HG03575 (cell line): ENCODE results near the gene COL4A1.

Experiments
- ATAC-seq: cut with Tn5 transposase; IDR thresholded peaks from one replicate; pipeline ENCODE4 v1.9.1; 2021; ENCODE audit not compliant: unreplicated experiment, insufficient number of reproducible peaks, low FRiP score; ENCODE audit errors: extremely low read depth

COL4A1 gene

DNA sequence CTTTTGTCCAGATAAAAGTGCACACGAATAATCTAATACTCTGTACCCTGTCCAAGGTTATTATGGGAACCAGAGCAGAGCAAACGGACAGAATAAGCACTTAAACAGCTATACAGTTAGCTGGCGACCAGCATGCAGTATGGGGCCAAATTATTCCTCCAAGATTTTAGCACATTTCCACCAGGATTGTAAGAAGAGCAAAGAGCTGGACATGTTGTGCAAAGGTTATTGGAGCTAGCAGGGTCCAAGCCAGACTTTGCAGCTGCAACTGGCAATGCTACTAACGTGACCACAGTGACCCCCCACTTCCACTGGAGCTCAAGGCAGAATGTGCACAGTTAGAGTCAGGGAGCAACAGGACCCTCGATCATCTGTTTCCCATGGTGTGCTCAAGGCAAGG is 89.9 kb downstream of the COL4A1 start:
- ATAC-seq = no peak

DNA sequence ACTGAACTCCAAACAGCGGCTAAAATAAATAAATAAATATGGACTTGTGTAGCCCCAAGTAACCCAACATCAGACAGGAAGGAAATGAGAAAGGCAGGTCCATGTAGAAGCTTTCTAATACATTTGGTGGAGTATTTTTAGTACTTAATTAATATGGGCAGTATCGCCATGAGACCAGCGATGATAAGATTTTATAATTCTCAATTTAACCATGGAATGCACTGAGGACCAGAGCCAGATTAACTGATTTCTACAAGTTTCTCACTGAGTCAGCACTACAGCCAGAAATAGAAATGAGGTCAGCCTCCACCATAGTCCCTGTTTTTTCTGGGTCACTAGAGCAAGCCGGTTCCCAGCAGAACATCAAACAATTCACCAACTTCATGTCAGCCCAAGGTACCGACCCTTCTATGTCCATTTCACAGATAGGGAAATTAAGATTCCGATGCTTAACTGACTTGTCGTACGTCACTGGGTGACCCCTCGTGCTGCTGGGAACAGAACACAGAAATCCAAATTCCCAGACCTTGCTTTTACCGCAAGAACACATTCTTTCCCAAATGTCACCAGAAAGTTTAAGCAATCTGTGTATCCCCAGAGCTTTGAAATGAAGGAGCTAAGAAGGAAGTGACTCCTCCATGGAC is 90.4 kb downstream of the COL4A1 start:
- ATAC-seq = no peak

DNA sequence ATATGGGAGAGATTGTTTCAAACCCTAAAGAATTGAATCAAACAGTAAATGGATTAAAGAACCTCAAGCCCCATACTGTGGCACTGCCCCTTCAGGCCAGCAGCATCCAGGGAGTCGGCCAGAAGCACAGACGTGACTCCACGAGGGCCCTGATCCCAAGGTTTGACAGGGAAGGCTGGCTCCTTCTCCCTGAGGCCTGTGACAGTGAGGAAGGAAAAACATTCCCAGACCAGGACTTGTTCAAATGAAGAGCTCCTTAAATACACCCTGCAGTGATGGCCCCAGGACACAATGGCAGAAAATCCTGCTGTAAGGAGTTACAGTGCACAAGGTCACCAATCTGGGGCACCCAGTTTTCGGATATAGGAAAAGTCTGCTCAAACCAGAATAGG is 91.0 kb downstream of the COL4A1 start:
- ATAC-seq = no peak

DNA sequence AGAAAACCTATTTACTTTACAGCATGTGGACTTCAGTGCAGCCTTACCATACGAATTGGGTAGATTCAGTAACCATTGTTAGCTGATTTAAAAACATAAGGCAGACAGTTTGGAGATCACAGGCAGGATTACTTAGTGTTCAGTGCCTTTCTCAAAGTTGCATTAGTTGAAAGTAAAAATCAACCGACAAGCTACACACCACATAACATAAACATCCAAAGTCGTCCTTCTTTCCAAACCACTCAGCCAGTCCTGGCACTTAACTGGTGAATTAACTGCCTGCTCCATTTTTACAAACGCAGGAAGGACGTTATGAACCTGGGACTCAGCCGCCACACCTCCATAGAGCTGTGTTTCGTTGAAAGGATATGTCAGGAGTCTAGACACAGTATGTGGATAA is 91.4 kb downstream of the COL4A1 start:
- ATAC-seq = no peak

DNA sequence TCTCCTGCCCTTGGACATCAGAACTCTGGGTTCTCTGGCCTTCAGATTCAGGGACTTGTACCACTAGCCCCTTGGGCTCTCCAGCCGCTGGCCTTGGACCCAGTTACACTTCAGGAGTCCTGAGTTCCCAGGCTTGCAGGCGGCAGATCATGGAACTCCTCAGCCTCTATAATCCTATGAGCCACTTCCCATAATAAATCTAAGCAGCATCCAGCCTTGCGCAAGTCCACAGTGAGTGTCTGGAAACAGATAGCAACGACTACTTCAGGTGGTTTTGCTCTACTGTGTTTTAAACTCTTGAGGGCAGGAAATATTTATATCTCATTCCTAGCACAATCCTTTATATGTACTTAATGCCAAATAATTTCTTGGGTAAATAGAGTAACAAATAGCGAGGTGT is 92.3 kb downstream of the COL4A1 start:
- no peak for ATAC-seq

DNA sequence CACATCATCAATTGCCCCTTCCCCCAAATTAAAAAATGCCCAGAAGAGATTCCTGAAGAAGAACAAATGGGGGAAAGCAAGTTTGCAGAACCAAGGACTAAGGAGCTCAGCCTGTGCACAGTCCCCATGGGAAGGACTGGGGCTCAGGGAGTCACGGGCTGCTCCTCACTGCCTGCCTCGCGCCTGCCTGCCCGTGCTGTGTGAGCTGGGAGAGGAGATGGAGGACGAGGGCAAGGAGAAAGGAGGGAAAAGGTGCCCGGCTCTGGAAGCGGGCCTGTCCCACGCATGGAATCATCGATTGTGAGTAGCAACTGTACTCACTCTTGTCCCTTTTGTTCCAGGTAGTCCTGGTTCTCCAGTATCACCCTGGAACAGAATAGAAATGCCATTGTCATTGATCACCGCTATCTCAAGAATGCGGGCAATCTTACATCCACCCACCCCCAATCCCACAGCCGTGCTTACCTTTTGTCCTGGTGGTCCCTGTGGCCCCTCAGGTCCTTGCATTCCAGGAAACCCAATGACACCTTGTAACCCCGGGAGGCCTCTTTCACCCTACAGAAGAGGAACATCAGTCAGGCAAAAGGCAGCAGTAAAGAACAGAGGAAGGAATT is 93.4 kb downstream of the COL4A1 start:
- no peak for ATAC-seq

DNA sequence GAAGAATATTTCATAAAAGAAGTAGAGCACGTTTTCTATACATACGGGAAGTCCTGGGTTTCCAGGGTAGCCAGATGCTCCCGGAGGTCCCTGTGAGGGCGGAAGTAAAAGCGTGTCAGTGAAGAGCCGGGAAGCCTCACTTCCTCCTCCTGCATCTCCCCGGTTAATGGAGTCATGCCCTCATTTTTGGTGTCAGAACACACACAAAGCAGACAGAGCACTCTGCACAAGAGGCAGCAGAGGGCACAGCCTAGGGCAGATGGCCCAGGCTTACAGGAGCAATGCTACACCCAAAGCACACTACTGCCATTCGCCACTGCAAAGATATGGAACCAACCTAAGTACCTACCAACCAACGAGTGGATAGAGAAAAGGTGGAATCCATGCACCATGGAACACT is 94.4 kb downstream of the COL4A1 start:
- ATAC-seq = no peak

DNA sequence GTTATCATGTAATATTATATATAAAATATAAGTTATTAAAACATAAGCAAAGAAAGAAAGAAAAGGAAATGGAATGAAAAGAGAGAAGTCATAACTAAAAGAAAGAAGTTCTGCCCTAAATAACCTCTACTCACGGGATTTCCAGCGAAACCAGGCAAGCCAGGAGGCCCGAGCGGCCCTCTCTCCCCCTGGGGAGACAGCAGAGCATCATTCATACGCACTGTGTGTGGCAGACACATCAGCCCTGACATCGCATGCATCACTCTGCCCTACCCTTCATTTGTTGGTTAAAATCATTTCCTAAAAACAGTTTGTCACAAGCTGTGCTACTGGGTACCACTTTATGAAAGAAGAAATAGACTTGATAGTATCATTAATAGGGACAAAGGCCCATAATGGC is 95.2 kb downstream of the COL4A1 start:
- no peak for ATAC-seq

DNA sequence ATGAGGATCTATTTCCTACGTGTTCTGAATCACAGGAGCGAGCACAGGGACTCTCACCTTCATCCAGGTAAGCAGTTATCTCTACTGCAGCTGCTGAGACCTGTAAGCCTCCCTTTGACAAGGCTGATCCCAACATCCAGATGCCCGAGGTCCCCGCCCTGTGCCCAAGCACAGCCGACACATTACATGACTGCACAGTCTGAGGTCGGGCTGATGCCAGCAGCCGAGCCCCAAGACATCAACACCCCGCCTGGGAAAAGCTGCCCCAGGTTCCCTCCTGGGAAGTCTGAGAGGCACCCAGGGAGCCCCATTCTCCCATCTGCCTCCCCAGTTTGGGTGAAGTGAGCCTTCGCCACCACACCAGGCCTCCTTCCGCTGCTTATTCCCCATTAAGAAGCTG is 95.9 kb downstream of the COL4A1 start:
- ATAC-seq = no peak

DNA sequence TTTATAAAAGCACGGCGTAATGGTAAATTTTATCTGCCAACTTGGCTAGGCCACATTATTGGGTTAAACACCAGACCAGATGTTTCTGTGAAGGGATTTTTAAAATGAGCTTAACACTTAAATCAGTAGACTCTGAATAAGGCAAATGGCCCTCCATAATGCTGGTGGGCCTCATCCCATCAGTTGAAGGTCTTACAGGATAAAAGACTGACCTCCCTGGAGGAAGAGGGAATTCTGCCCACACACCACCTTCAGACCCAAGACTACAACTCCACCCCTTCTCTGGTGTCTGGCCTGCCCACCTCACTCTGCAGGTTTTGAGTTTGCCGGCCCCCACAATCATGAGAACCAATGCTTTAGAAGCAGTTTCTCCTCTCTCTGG is 96.4 kb downstream of the COL4A1 start:
- no peak for ATAC-seq

DNA sequence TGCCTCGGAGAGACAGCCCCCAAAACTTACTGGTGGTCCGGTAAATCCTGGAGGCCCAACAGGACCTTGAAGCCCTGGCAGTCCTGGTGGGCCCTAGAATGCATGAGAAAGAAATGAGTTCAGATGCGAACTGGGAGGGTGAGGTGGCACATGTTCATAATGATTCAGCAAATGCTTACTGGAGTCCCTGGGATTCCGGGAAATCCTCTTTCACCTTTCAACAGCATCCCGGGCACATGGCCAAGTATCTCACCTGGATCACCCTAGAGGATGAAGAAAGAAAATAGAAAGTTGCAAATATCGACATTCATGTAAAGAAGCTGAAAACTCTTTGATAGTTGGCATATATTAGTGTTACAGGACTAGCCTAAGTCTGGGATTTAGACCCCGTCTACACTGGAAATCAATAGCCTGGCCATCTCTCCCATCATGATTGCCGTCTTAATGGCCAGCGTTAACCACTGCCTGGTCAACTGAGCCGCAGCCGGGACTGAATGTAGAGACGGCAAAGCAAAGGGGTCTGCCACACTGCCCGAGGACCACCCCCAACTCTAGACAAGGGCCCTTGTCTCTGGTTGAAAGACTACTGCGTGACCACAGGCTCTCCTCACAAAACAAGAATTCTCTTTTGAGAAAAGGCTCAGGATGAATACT is 96.9 kb downstream of the COL4A1 start:
- ATAC-seq = no peak

DNA sequence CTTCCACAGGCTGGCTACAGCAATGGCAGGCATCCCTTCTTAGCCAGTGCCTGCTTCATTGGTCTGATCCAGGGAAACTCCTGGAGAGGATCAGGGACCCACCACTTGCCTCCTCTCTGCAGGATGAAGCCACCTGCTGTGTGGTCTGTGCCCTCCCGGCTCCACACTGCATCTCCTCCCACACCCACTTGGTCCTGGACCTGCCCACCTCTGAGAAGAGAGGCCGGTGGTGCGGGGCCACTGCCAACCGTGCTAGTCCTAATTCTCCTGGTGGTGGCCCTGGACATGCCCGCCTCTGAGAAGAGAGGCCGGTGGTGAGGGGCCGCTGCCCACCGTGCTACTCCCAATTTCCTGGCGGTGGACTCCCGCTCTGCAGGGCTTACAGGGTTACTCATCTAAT is 98.8 kb downstream of the COL4A1 start:
- no peak for ATAC-seq

DNA sequence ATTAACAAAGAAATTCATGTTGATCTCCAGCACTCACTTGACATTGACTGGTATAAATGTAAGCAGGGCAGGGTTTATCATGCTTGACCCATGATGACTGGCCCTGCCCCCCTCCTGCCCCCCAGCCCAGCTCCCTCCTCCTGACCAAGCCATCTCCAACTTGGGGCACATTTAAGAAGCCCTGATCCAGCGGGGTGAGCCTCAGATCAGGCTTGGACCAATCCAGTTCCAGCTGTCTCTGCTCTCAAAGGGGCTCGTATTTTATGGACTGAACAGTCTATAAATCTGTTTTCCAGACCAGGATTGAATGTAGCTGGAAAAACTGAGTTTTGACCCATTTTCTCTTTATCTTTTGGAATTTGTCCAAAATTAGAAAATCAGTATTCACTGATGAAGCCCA is 100.0 kb downstream of the COL4A1 start:
- ATAC-seq = no peak

DNA sequence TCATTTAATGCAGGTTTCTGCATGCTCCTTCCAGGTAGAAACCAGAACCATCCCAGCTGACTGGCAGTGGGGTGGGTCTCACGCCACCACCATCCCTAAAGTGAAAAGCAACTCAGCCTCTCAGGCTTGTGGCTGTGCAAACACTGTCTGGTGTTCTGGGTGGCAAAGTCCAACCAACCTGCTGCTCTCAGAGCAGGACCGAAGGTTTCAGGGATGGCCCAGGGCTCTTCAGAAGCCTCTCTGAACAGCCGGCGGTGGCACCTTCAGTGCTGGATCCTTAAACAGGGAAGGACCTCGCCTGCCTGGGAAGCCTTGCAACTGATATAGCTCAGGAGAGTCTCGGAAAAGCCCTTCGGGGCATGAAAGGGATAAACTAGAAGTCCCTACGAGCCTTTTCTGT is 100.8 kb downstream of the COL4A1 start:
- no peak for ATAC-seq

DNA sequence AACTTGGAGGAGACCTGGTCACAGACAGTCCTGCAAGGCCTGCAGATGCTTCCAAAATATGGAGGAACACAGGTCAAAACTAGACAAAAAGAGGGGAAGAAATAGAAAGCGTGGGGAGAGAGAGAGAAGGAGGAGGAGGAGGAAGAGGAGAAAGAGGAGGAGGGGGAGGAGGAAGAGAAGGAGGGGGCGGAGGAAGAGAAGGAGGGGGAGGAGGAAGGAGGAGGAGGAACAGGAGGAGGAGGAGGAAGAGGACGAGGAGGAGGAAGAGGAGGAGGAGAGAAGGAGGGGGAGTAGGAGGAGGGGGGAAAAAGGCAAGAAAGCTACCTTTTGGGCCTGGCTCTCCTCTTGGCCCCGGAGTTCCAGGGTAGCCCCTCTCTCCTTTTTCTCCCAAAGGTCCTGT is 105.8 kb downstream of the COL4A1 start:
- no peak for ATAC-seq

DNA sequence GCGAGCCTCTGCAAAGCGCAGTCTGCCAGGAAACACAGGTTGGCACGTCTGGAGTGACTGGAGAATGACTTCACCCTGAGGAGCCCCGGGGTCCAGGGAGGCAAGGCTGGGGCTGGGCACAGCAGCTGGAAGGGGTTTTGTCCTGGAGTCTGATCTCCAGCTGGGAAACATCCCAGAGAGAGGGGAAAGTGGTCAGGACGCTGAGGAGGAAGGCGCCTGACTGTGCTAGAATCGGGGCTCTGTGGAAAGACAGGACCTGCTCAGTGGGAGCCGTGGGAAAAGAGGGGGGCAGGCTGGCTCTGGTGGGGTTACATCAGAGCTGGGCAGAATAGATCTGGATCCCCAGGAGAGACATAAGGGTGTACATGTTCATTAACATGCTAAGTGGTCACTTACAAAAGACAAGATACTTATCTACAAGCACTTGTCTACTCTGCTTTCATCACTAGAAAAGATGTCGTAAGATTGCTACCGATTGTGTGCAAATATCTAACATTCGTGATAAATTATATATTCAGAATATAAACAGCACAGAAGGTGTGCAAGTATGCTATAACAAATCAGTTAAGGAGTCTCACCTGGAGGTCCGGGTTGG is 106.6 kb downstream of the COL4A1 start:
- no peak for ATAC-seq

DNA sequence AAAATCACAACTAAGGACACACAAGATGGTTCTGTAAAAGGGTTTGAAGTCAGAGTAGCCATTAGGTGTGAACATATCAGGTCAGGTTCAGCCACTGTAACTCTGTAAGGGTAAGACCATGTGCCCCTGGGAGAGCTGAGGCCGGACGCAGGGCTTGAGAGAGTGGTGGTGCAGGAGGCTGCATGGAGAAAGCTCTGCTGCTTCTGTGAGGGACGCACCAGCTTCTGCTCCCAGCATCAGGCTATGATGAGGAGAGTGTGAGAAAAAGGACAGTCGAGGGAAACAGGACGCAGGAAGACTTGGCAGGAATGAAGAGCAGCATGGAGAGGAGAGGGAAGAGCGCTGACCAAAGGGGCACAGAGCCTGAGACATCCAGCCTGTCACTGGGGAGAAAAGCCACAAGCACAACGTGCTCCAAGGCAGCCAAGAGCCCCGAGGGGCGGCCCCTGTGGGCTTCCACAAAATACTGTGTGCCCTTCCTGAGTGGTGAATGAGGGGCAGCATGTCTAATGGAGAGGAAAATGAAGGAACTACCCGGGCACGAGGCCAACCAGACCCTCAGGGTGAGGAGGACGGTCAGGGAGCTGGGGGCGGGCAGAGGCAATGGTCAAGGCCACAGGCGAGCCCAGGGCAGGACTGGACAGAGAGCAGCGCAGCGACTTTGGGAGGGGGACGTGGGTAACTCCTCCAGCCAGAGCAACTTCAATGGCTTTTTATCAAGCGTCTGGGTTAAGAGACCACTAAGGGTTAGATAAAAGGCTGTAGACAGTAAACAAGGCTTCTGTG is 107.7 kb downstream of the COL4A1 start:
- ATAC-seq = no peak

DNA sequence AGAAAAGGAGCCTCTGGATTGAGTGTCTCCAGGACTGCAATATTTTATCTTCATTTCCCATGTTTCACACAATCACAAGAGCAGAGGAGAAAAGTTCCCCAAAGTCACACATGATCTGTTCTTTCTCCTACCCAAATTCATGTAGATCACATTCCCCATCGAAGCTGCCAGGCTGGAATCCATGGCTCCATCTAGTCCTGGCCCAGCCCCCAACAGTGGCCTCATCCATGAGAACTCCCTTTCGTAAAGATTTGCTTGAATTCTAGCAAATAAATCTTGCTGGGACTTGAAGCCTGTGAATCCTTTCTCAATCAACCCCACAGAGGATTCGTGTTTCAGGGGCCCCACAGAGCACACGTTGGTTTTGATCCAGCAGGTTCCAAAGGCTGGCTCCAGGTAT is 109.5 kb downstream of the COL4A1 start:
- ATAC-seq = no peak

DNA sequence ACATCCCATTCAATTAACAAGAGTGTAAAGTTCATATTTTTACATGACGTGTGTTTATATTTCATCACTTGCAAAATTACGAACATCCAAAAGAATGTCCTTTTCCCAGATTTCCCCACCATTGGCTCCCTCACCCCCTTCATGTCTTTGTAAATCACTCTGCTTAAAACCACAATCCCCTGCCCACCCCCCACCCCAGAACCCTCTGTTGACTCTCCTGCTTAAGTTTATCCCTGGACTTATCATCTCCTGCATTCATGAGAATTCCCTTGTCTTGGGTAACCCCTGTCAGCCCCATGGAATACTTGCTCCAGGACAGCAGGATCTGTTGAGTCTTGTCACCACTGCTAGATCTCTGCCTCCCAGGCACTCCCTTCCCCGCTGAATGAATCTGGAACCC is 109.9 kb downstream of the COL4A1 start:
- no peak for ATAC-seq
